Ramos (cell line): Measurements from ENCODE around the gene OSBPL2.

Experiments
- in situ Hi-C: fragments of 300-500 bp; cut with MboI; formaldehyde crosslinking; loops from one replicate; pipeline ENCODE4 v1.14.3; 2022; ENCODE audit warnings: low sequenced_read_pairs; ENCODE audit not compliant: unreplicated experiment

OSBPL2 gene

DNA sequence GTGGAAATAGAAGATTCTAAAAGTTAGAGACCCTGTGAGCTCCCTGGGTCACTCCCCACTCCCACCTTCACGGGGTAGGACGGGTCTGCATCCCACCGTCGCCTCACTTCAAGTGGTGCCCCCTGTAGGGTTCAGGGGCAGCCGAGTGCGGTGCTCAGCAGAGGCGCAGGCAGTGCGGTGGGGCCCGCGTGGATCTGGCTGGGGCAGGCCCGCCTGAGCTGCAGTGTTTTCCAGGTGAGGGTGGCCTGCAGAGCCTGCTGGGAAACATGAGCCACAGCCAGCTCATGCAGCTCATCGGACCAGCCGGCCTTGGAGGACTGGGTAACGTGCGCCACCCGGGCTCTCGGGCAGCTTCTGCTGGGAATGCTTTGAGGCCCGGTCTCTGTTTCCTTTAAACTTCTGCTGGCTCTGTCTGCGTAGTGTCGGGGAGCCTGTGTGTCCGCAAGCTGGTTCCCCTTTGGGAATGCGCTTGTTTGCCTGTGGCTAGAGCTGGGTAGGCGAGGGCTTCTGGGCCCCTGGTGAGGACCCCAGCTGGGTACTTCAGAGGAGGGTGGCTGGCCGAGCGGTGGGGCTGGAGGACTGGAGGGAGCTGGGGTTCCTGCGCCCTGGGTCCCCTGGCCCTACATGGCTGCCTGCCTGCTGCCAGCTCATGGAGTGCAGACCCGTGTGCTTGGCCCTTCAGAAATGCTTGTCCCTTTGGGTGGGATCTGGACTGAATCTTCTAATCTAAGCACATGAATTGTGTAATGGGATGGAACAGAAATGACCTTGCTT, 68.3 kb downstream of the OSBPL2 start:
- in situ Hi-C loops = loop anchor here (5.0 kb wide), 1 partner anchor 76 kb away; no protein-coding TSS in a partner anchor

DNA sequence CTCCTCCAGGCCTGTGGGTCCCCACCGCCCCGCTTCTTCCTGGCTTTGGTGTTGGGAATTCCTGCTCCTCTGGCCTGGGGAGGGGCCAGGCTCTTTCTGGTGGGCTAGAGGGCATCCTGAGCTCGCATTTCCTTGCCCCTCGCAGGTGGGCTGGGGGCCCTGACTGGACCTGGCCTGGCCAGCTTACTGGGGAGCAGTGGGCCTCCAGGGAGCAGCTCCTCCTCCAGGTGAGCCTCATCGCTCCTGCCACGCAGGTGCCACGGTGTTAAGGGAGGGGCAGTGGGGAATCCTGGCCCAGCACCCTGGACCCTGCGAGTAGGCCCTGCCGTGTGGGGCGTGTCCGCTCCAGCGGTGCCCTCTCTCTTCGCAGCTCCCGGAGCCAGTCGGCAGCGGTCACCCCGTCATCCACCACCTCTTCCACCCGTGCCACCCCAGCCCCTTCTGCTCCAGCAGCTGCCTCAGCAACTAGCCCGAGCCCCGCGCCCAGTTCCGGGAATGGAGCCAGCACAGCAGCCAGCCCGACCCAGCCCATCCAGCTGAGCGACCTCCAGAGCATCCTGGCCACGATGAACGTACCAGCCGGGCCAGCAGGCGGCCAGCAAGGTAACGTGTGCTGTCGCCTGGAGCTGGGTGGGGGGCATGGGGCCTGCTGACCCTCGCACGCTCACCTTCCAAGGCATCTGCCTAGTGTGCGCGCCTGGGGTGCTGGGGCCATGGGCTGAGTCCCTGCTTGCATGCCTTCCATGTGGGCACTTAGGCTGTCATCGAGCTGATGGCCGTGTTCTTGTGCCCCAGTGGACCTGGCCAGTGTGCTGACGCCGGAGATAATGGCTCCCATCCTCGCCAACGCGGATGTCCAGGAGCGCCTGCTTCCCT, 69.1 kb downstream of the OSBPL2 start:
- in situ Hi-C loops = loop anchor here (5.0 kb wide), 1 partner anchor 75 kb away; no protein-coding TSS in a partner anchor

DNA sequence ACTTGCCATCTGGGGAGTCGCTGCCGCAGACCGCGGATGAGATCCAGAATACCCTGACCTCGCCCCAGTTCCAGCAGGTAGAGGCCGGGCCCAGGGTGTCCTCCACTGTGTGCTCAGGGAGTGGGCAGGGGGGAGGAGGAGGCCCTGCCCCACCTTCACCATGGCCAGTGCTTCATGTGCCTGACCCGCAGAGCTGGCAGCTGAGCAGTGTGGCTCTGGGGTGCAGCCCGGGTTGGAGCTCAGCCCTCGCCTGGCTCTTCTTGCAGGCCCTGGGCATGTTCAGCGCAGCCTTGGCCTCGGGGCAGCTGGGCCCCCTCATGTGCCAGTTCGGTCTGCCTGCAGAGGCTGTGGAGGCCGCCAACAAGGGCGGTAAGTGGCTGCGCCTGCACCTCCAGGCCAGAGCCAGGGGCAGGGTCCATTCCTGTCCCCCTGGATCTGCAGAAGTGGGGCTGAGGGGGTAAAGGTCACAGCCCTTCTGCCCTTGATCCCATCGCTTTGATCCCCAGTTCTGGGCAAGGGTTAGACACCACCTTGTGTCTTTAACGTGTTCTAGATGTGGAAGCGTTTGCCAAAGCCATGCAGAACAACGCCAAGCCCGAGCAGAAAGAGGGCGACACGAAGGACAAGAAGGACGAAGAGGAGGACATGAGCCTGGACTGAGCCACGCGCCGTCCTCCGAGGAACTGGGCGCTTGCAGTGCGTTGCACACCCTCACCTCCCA, 69.9 kb downstream of the OSBPL2 start:
- in situ Hi-C loops = loop anchor here (5.0 kb wide), 1 partner anchor 74 kb away; no protein-coding TSS in a partner anchor

DNA sequence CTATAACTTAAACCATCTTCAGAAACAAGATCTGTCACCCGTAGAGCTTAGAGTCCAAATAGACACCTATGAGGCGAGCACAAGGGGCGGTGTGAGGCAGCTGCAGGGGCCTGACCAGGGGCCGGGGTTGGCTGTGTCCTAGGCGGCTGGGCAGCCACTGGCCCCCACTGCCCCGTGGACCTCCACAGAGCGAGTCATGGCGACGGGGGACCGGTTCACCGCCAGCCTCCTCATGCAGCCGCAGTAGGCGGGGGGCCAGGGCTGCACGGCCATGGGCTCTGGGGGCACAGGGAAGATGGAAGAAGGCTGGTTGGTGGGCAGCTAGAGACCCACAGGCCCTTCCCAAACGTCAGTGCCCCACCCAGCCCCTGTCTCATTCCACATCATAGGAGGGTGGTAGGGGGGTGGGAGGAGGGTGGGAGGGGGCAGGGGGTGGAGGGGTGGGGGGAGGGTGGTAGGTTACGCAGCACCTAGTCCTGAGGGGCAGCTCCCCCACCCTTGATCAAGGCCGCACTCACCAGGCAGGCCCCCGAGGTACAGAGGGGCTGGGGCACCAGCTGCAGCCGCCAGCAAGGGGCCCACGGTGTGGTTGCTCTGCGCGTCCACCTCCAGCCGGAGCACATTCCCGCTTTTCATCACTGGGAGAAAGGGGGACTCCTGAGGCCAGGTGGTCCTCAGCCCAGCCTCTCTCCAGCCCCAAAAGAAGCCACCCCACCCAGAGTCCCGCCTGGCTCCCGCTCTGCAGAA, 71.0 kb downstream of the OSBPL2 start:
- in situ Hi-C loops = loop anchor here (5.0 kb wide), 1 partner anchor 73 kb away; no protein-coding TSS in a partner anchor

DNA sequence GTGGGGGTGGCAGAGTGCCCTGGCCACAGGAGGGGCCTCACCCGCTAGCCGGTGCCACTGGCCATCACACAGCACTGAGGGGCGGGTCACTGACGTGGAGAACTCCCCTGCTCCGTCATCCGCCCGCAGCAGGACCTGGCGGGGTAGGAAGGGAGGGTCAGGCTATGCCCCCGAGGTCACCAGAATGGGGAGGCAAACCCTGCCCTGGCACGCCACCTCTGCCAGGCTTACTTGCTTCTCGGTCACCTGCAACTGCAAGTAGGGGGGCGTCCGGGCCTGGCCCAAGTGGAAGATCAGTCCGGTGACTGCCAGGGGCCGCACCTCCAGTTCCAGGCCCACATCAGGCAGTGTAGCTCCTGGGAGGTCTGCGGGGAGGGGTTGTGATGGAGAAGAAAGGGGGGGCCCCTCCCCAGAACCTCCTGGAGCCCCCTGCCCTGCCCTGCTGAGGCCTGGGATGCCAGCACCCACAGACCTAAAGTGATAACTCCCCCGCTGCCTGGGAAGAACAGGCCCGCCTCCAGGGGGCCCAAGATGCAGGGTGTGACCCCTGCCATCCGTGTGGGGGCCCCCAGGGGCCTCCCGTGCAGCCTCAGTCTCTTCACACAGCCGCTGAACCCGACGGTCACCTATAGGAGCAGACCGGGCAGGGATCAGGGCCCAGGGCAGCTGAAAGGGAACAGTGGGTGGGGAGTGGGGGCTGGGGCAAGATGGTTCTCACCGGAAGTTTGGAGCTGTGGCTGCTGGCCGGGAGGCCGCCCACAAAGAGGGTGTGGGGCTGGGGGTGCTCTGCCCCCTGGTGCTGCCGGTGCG, 71.8 kb downstream of the OSBPL2 start:
- in situ Hi-C loops = loop anchor here (5.0 kb wide), 1 partner anchor 72 kb away; no protein-coding TSS in a partner anchor

DNA sequence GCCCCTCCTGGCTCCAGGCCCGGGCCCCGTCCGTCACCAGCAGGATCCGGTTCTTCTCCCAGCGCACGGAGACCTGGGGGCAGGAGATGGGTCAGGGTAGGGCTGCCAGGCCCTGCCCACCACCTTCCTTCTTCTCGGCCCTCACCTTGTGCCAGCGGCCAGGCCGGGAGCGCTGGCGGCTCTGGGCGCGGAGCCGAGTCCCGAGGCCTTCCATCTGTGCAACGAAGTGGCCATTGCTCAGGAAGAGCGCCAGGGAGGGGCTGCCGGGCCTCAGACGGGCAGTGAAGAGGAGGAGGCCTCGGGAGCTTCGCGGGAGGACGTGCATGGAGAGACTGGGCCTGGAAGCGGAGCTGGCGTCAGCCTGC, 72.4 kb downstream of the OSBPL2 start:
- in situ Hi-C loops = no loop called here

DNA sequence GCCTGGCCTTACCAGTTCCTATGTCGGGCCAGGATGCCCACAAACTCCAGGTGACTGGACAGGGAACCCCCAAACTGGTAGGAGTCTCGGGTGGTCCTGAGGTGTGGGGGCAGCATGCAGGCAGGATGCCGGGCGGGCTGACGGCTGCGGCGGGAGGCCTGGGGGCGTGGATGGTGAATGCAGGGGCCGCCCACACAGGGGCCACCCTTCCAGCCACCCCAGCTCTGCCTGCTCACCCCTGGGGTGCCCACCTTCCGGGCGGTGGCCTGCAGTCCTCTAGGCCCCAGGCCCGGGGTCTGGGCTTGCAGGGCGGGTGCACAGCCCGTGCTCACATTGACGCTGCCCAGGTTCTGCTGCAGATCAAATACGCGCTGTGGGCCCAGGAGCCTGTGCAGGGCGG, 72.8 kb downstream of the OSBPL2 start:
- in situ Hi-C loops = no loop called here

DNA sequence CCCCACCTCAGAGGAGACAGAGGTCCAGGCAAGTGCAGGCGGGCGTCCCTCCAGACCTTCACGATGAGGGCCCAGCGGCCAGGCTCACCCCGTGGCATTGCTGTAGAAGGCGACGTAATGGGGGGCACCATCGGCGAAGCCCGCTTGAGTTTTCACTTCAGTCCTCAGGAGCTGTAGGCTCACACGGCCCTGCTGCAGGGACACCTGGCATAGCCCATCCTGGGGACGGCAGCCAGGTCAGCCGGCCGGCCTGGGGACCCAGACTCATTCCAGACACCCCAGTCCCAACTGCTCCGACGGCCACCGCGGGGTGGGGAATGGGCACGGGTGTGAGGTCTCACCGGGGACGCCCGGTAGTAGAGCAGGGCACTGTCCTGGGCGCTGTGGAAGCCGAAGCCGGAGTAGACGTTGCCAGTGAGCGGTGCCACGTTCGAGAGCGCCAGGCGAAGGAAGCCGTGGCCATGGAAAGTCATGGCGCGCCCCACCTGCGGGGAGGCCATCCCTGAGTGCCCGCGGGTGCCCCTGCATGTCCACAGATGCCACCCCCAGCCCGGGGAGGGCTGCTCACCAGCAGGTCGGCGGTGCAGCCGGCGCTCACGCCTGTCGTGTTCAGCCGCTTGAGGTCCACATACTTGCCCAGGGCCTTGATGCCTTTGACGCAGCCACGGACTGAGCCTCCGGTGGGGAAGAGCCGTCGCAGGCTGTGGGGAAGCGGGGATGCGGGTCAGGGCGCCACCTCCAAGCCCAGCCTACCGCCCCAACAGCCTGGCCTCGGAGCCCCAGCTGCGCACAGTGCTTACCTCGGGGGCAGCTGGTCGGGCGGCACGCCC, 73.7 kb downstream of the OSBPL2 start:
- in situ Hi-C loops = no loop called here

DNA sequence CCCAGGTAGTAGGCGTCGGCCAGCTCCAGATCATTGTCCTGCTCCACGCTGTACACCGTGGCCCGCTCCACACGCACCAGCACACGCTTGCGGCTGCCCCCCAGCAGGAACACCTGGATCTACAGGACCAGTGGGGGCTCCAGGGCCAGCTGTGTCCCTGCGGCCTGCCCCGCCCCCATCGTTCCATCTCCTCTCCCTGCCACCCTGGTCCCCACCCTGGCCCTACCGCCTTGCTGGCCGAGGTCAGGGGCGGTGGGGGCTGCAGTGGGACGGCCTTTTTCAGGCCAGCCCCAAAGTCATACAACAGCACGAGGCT, 74.3 kb downstream of the OSBPL2 start:
- in situ Hi-C loops = no loop called here

DNA sequence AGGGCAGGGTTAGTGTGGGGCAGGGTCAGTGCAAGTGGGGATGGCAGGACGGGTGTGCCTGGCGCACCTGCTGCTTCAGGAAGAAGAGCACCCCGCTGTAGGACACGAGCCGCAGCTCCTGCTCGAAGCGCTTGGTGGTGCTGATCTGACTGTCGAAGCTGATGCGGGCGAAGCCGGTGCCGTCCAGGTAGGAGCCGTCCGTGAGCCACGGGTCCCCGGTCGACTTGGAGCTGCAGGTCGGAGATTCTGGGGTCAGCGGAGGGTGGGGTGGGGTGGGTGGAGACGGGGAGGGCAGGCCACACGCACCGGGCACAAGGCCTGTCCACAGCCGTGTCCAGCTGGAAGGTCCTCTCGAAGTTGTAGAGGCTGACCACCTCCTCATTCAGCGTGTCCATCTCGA, 74.7 kb downstream of the OSBPL2 start:
- in situ Hi-C loops = no loop called here

DNA sequence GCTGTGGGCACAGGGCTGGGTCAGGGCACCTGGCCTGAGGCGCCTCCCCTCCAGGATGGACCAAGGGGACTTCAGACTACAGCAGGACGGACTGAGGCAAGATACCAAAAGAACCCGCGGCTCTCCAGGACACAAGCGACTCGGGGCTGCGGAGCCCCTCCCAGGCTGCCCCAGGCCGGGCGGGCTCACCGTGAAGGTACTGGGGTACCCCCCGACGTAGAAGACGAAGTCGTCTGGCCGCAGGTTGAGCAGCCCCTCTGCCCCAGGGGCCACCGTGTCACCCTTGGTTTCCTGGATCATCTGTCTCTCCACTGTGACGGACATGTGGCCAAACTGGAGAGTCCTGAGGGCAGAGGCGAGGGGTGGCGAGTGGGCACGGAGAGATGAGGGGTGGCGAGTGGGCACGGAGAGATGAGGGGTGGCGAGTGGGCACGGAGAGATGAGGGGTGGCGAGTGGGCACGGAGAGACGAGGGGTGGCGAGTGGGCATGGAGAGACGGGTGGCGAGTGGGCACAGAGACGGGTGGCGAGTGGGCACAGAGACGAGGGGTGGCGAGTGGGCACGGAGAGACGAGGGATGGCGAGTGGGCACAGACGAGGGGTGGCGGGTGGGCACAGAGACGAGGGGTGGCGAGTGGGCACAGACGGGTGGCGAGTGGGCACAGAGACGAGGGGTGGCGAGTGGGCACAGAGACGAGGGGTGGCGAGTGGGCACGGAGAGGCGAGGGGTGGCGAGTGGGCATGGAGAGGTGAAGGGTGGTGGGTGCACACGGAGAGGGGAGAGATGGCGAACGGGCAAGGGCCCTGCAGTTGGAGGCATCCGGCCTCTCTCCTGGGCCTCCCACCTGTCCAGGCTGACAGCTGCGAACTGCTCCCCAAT, 75.4 kb downstream of the OSBPL2 start:
- in situ Hi-C loops = no loop called here

DNA sequence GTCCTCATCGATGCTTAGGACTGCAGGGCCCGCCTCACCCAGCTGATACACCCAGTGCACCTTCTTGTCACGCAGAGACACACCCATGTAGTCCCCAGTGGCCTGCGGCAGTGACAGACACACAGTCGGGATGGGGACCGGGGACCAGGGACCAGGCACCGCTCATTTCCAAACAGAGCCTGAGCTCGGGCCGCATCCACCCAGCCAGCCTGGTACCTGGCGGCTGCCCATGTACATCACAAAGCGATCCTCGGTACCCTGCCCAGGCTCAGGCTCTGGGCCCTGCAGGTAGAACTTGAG, 76.0 kb downstream of the OSBPL2 start:
- in situ Hi-C loops = no loop called here

DNA sequence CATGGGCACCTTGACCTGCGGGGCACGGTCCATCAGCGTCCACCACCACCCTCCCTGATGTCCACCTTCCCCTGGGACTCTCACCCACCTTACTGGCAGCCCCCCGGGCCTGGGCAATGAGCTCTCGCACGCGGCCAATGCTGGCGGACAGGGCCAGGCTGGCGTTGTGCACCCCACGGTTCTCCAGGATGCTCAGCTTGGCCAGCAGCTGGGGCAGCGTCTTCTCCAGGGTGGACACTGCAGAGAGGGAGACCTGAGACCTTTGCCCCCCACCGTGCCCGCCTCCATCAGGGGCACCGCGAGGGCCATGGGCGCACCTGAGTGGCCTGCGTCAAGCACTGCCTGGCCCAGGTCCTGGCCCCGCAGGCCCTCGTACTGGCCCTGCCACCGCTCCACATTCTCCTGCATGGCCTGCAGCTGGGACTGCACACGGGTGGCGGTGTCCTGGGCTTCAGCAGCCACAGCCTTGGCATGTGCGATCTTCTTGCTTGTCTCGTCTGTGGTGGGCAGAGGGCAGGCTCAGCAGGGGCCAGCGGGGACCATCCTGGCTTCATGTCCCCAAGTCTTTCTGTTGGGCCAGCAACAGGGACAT, 76.5 kb downstream of the OSBPL2 start:
- in situ Hi-C loops = no loop called here

DNA sequence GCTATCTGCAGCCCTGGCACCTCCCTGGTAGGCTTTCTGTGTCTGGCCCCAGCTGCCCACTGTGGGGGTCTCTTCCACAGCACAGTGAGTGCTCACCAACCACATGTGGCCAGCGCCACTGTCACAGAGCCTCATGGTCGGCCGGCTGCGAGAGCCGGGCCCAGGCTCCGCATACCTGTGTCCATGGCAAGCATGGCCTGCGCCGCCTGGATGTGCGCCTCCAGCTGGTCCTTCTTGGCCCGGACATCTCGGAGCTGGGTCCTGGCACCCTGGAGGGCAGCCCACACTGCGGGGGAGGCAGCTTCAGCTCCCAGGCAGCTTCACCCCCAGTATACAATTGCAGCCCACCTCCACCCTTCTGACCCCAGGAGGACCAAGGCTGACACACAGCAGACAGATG, 77.5 kb downstream of the OSBPL2 start:
- in situ Hi-C loops = no loop called here

DNA sequence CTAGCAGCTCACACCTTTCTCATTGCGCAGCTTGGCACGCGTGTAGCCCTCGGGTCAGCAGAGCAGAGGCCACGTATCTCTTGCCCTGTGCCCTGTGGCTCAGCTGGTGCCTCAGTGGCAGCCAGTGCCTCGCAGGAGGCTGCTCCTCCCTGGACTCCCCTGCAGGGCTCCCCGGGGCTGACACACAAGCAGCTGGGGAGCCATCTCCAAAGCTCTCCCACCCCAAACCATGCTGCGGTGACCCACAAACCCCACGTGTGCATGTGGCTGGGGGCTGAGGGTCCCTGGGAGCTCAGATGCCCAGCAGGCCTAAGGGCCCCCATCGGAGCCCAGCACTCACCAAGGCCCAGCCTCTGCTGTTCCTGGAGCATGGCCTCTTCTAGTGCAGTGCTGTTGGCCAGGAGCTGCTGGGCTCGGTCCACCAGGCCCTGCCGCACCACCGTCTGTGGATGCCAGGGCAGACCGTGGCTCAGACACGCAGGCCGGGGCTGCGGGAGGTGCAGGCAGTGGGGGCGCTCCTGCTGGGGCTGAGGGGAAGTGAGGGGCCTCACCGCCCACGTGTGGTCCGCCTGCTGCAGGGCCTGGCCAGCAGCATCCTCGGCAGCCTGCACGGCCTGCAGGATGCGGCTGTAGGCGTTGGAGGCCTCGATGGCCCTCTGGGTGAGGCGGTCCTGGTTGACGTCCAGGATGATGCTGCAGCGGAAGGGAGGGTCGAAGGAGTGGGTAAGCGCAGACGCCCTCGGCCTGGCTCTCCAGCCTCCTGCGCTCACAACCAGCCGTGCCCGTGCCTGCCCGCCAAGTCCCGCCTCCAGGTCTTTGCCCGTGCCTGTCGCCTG, 78.2 kb downstream of the OSBPL2 start:
- in situ Hi-C loops = no loop called here

DNA sequence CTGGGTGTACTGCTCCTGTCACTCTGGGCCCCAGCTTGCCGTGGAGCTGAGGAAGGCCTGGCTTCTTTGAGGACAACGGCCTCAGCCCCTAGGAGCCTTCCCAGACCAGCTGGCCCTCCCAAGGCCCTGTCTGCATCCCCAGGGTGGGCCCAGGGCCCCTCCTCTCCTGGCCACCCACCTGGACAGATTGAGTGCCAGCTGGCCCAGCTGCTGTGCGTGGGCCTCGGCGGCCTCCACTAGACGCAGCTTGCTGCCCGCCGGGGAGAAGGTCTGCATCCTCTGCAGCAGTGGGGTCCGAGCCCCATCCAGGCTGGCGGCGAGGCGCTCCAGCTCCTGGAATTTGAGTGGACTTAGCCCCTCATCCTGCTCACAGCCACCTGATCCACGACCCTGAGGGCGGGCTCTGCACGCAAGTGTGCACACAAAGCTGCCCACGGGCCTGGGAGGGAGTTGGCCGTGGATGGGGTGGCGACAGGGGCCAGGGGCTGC, 78.9 kb downstream of the OSBPL2 start:
- in situ Hi-C loops = no loop called here
